Progenitor cell of endocrine pancreas (in vitro differentiated cells): ENCODE data around the gene MSH3. TPM values are rescaled to one million over a fixed set of nuclear protein-coding genes. Genes with fewer than 3 reads are reported as not detected.
"Not testable (repeated sequence)": the region's sequence is repeated elsewhere in the genome, so short reads cannot be mapped to it uniquely, and the experiment has no call there.

Experiments
- DNase-seq: peaks from one replicate; pipeline ENCODE4 v3.0.0; 2021; ENCODE audit warnings: low spot score; ENCODE audit not compliant: unreplicated experiment
- H3K27ac Mint-ChIP-seq: 2 replicates; pipeline ENCODE4 v1.8.0; 2021; ENCODE audit warnings: mild to moderate bottlenecking, moderate library complexity, mixed read lengths
- H3K27me3 Mint-ChIP-seq: 2 replicates; pipeline ENCODE4 v1.8.0; 2021; ENCODE audit warnings: mixed read lengths
- H3K36me3 Mint-ChIP-seq: 2 replicates; pipeline ENCODE4 v1.8.0; 2022; ENCODE audit warnings: mixed read lengths; ENCODE audit not compliant: insufficient read depth
- H3K4me1 Mint-ChIP-seq: 2 replicates; pipeline ENCODE4 v1.8.0; 2021; ENCODE audit warnings: low read depth, mixed read lengths
- H3K4me3 Mint-ChIP-seq: 2 replicates; pipeline ENCODE4 v1.8.0; 2021; ENCODE audit warnings: low read depth, mild to moderate bottlenecking, moderate library complexity, mixed read lengths
- H3K9me3 Mint-ChIP-seq: 2 replicates; pipeline ENCODE4 v1.8.0; 2021; ENCODE audit warnings: low read depth, mixed read lengths
- total RNA-seq: library from RNA; stranded (reverse); gene quantifications from 2 replicates; pipeline ENCODE4 v1.2.1, GENCODE V29; 2021
- TF ChIP-seq, protein P1 (sequence below): fragments of 200-600 bp; sonication (generic); IDR thresholded peaks from one replicate; pipeline ENCODE4 v1.5.0; 2021; ENCODE audit warnings: antibody characterized with exemption, mild to moderate bottlenecking; ENCODE audit not compliant: unreplicated experiment

Gene MSH3
- total RNA-seq, 1 donor from 2014 or later: 16.9 TPM

DNA sequence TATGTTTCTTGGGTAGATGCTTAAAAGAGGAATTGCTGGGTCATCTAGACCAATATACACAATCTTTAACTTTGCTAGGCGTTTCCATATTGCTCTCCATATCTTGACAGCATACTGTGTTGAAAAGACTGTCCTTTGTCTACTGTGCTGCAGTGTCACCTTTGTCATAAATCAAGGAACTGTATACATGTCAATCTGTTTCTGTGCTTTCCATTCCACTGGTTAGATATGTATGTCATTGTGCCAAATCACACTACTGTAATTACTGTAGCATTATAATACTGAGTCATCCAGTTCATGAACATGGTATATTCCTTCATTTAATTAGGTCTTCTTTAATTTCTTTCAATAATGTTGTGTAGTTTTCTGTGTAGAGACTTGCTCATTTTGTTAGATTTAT lies 156.0 kb downstream of the MSH3 start:
- no peaks in the 10 kb centered on the region for H3K4me1 Mint-ChIP-seq
- H3K27ac Mint-ChIP-seq: no peak overlapping the region
- TF ChIP-seq, protein P1, sequence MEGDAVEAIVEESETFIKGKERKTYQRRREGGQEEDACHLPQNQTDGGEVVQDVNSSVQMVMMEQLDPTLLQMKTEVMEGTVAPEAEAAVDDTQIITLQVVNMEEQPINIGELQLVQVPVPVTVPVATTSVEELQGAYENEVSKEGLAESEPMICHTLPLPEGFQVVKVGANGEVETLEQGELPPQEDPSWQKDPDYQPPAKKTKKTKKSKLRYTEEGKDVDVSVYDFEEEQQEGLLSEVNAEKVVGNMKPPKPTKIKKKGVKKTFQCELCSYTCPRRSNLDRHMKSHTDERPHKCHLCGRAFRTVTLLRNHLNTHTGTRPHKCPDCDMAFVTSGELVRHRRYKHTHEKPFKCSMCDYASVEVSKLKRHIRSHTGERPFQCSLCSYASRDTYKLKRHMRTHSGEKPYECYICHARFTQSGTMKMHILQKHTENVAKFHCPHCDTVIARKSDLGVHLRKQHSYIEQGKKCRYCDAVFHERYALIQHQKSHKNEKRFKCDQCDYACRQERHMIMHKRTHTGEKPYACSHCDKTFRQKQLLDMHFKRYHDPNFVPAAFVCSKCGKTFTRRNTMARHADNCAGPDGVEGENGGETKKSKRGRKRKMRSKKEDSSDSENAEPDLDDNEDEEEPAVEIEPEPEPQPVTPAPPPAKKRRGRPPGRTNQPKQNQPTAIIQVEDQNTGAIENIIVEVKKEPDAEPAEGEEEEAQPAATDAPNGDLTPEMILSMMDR: no peak
- no peaks in the 10 kb centered on the region for H3K27me3 Mint-ChIP-seq
- H3K9me3 Mint-ChIP-seq: no peaks in the 10 kb centered on the region
- H3K36me3 Mint-ChIP-seq: peaks cover 5% of the 10 kb centered on the region
- DNase-seq: no peak
- no peak overlapping the region for H3K4me3 Mint-ChIP-seq

DNA sequence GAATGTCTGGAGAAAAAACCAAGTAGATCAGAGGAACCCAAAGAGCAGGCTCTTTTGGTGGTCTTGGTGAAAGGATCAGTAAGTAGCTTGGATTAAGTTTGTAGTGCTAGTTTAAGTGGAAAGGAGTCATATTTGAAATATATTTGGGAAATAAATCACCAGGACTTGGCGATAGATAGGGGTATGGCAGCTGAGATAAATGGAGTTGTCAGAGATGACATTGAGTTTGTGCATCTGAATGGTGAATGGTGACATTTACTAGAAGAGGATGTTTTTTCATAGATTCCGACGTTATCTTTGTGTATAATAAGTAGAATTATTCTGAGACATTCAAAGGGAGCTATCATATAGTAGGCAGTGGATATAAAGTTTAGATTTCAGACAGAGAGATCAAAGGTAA lies 162.1 kb downstream of the MSH3 start:
- DNase-seq: no peak
- TF ChIP-seq, protein P1: no peak
- peaks cover 13% of the 10 kb centered on the region for H3K36me3 Mint-ChIP-seq
- H3K27me3 Mint-ChIP-seq: no peaks in the 10 kb centered on the region
- H3K4me1 Mint-ChIP-seq: no peaks in the 10 kb centered on the region
- no peak overlapping the region for H3K27ac Mint-ChIP-seq
- no peak overlapping the region for H3K4me3 Mint-ChIP-seq
- peaks cover 6% of the 10 kb centered on the region for H3K9me3 Mint-ChIP-seq

DNA sequence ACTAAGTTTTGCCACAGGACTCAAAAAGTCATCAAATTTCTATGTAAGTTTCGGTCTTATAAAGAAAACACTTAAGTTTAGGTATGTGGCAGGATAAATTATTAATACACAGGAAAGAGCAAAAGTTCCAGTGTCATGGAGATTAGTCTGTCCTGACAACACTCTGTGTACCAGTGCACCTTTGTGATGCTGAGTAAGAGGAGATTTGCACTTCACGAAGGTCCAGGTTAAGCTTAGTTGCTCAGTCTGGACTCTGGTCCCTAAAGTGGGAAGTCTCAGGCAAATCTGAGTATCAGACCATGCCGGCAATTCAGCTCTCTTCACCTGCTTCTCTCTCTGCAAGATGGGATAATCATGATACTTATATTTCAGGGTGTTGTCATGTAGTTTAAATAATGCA lies 166.2 kb downstream of the MSH3 start:
- TF ChIP-seq, protein P1: no peak
- no peak overlapping the region for H3K27ac Mint-ChIP-seq
- no peaks in the 10 kb centered on the region for H3K27me3 Mint-ChIP-seq
- H3K4me1 Mint-ChIP-seq: no peaks in the 10 kb centered on the region
- H3K36me3 Mint-ChIP-seq: peaks cover 30% of the 10 kb centered on the region
- DNase-seq: no peak
- peaks cover 21% of the 10 kb centered on the region for H3K9me3 Mint-ChIP-seq
- no peak overlapping the region for H3K4me3 Mint-ChIP-seq

DNA sequence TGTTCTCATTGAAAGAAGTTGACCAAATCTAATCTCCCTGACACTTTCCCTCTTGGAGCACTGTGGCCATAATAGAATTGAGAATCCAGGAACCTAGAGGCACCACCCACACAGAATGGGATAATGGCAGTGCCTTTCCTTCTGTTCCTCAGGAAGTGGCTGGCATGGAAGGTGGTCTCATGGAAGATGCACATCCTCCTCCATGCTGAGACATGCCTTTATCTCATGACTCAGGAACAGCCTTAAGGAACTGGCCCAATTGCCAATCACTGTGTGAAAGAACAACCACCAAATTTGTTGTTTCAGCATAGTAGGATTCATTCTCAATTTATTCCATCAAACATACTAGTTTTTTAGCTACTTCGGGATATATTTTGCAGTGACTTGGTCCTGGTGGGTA lies 168.2 kb downstream of the MSH3 start:
- H3K4me3 Mint-ChIP-seq: no peak overlapping the region
- H3K27ac Mint-ChIP-seq: no peak overlapping the region
- no peaks in the 10 kb centered on the region for H3K4me1 Mint-ChIP-seq
- no peaks in the 10 kb centered on the region for H3K27me3 Mint-ChIP-seq
- H3K9me3 Mint-ChIP-seq: peaks cover 17% of the 10 kb centered on the region
- TF ChIP-seq, protein P1: no peak
- peaks cover 29% of the 10 kb centered on the region for H3K36me3 Mint-ChIP-seq
- no peak for DNase-seq

DNA sequence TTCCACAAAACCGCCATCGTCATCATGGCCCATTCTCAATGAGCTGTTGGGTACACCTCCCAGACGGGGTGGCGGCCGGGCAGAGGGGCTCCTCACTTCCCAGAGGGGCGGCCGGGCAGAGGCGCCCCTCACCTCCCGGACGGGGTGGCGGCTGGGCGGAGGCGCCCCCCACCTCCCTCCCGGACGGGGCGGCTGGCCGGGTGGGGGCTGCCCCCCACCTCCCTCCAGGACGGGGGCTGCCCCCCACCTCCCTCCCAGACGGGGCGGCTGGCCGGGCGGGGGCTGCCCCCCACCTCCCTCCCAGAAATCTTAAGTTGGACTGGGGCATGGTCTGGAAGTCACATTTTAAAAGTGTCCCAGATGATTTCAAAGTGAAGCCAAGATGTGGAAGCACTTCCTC lies 169.7 kb downstream of the MSH3 start:
- not testable (repeated sequence) for H3K27me3 Mint-ChIP-seq, H3K27ac Mint-ChIP-seq, H3K4me1 Mint-ChIP-seq, DNase-seq, H3K4me3 Mint-ChIP-seq
- Mint-ChIP-seq H3K36me3 (peaks cover 39% of the 10 kb centered on the region), H3K9me3 (peaks cover 26% of the 10 kb centered on the region)

DNA sequence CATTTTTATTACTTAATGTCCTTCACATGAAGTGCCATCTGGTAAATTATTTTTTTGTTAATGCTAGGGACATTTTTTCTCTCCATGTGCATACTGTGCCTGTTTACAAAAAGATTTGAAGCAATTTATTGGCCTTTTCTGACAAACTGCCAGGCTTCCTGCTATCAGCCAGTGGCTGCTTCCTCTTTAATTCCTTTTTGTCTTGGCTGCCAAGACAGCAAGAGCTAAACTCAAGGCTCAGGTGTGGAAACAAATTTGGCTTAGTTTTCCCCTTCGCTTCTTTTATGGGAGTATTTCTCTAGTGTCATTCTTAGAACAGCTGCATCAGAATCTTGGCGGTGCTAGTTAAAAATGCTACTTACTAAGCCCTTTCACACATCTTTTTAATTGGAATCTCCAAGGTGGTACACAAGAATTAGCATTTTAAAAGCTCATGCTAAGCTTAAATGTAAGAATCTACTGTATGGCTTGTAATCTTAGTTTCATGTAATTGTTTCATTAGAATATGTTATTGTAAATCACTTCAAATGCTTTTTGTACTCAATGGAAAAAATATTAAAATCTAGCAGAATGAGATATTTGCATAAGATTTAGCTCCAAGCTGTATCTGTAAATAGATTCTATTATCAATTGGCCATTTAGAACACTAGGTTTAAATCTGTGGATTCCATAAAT lies 171.5 kb downstream of the MSH3 start:
- TF ChIP-seq, protein P1: no peak
- DNase-seq: no peak
- Mint-ChIP-seq H3K36me3 (peaks cover 49% of the 10 kb centered on the region), H3K27ac (no peak overlapping the region), H3K4me3 (no peak overlapping the region), H3K9me3 (peaks cover 34% of the 10 kb centered on the region), H3K27me3 (no peaks in the 10 kb centered on the region), H3K4me1 (no peaks in the 10 kb centered on the region)
